GM12801 (cell line): ENCODE measurements around the gene SORCS2.

ENCODE experiments used
- CTCF ChIP-seq: IDR thresholded peaks from one replicate; pipeline ENCODE4 v1.5.1; 2011; ENCODE audit warnings: control low read depth; ENCODE audit not compliant: insufficient read length; ENCODE audit errors: extremely low read depth

SORCS2 gene

DNA sequence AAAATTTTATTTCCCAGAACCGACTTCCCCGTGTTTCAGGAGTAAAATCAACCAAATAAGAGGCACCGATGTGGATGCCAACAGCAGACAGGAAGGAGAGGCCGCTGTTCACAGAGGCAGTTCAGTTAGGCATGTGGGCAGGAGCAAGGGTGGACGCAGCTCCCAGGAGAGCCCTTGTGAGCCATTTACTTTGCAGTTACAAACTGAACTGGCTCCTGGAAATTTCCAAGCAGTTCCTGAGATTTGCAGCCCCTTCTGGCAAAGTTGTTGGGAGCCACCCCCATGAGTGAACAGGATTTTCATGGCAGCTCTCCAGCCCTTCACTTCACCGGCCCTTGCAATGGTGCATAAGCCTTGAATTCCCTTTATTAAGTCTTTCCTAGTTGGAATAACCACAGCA, 558.2 kb downstream of the SORCS2 start:
- TF ChIP-seq CTCF: no peak

GRCh38 chr4:7750972-7751371, 558.6 kb downstream of the SORCS2 start:
- no peak for TF ChIP-seq CTCF

GRCh38 chr4:7752649-7753048, 560.3 kb downstream of the SORCS2 start:
- TF ChIP-seq CTCF: no peak

- no peak for TF ChIP-seq CTCF
These were observed 560.9 kb downstream of the SORCS2 start for GRCh38 chr4:7753271-7753670.

GRCh38 chr4:7753931-7754465, 561.7 kb downstream of the SORCS2 start:
- TF ChIP-seq CTCF: no peak

- no peak for TF ChIP-seq CTCF
These were observed 562.4 kb downstream of the SORCS2 start for GRCh38 chr4:7754565-7755262.

DNA sequence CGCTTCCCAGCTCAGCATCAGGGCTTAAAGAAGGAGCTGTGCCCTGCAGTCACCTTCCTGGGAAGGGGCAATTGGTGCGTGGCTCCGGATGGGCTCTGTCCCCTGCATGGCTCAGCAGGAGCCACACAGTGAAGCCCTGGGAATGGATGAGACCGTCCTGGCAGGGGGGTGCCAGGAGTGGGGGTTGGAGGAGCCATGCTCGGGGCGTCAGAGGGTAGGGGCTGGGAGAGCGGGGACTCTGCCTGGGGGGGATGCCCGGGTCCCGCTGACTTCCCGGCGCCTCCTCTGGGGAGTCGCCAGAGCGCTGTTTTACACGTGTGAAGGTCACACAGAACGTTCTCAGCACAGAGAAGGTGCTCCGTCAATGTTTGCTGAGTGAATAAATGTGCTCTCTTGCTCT, 563.2 kb downstream of the SORCS2 start:
- no peak for TF ChIP-seq CTCF
